Measurements from ENCODE around the gene GGT7.

Gene GGT7, protein sequence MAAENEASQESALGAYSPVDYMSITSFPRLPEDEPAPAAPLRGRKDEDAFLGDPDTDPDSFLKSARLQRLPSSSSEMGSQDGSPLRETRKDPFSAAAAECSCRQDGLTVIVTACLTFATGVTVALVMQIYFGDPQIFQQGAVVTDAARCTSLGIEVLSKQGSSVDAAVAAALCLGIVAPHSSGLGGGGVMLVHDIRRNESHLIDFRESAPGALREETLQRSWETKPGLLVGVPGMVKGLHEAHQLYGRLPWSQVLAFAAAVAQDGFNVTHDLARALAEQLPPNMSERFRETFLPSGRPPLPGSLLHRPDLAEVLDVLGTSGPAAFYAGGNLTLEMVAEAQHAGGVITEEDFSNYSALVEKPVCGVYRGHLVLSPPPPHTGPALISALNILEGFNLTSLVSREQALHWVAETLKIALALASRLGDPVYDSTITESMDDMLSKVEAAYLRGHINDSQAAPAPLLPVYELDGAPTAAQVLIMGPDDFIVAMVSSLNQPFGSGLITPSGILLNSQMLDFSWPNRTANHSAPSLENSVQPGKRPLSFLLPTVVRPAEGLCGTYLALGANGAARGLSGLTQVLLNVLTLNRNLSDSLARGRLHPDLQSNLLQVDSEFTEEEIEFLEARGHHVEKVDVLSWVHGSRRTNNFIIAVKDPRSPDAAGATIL

GRCh38 chr20:34872622-34873224, at the start of gene GGT7:
GGT7 (minus strand) TSS chr20:34872856; CDS start chr20:34872815, 41 bp downstream.
- H3K4me1 ChIP-seq (ENCODE audit: control insufficient read depth, insufficient read depth, low read length): peaks cover 3% of the 10 kb centered on the region; the same call in 1 of the 2 replicates
- H3K4me3 ChIP-seq (ENCODE audit: low read depth, low read length): peak within 1 kb of the TSS; percentile 60
- POLR2A ChIA-PET: interaction anchor here (1.0 kb wide), 2 partner anchors 83 to 392 kb away, joined by 4 to 5 read pairs; partner anchors contain the start of genes GSS and MYH7B
- CTCF ChIA-PET: interaction anchor here (0.6 to 4.4 kb wide), 16 partner anchors 19 to 361 kb away, joined by 3 to 40 read pairs (median 3); partner anchors contain the start of genes GSS, MYH7B and TRPC4AP
- peaks cover 0 to 11% of the 10 kb centered on the region in 2 experiments; a peak in 1 of 3 replicates for H3K36me3 ChIP-seq (ENCODE audit: control insufficient read depth in 2 of 2, insufficient read depth in 1 of 2, low read length in 2 of 2)
- peak within 1 kb of the TSS; percentile 35; the same call in 1 of the 2 replicates for H3K27ac ChIP-seq (ENCODE audit: extremely low read depth, low read depth, low read length)
- no peaks in the 10 kb centered on the region for H3K9me3 ChIP-seq (ENCODE audit: control insufficient read depth, insufficient read depth, low read depth, low read length)
- TF ChIP-seq ZNF366 (tag by site-specific recombination; conservative IDR thresholded peaks at IDR 0.05) (peak; percentile 36; the same call in 1 of the 2 replicates), SETDB1 (IDR thresholded peaks at IDR 0.05; ENCODE audit: insufficient read length, low read length) (no peak), ZNF248 (tag by site-specific recombination; IDR thresholded peaks at IDR 0.05) (no peak), GLIS2 (tag by site-specific recombination; IDR thresholded peaks at IDR 0.05) (peak; percentile 93), EGR2 (tag by site-specific recombination; IDR thresholded peaks at IDR 0.05; ENCODE audit: low read depth) (peak; percentile 83), ZNF335 (tag by site-specific recombination; conservative IDR thresholded peaks at IDR 0.05) (peak; percentile 86), ZBTB17 (tag by site-specific recombination; IDR thresholded peaks at IDR 0.05) (peak; percentile 64), YY2 (tag by site-specific recombination; IDR thresholded peaks at IDR 0.05) (peak; percentile 78), ZNF629 (tag by site-specific recombination; IDR thresholded peaks at IDR 0.05) (0 out of 2 replicates have a peak, but pooled peaks have one; percentile 24), YY1 (tag by site-specific recombination; IDR thresholded peaks at IDR 0.05) (peak; percentile 61; the same call in 1 of the 2 replicates), ZBTB11 (tag by site-specific recombination; conservative IDR thresholded peaks at IDR 0.05; ENCODE audit: low read depth) (peak; percentile 53), ZNF404 (tag by site-specific recombination; IDR thresholded peaks at IDR 0.05) (no peak), ZNF223 (tag by site-specific recombination; IDR thresholded peaks at IDR 0.05) (no peak), PBX3 (CRISPR knock-in tag; IDR thresholded peaks at IDR 0.05) (peak; percentile 51; the same call in 1 of the 2 replicates), ZNF394 (tag by site-specific recombination; IDR thresholded peaks at IDR 0.05; ENCODE audit: borderline replicate concordance) (0 out of 2 replicates have a peak, but pooled peaks have one; percentile 19), KLF8 (tag by site-specific recombination; IDR thresholded peaks at IDR 0.05) (peak; percentile 88; the same call in 1 of the 2 replicates), ZNF529 (tag by site-specific recombination; IDR thresholded peaks at IDR 0.05; ENCODE audit: insufficient replicate concordance) (no peak), ZNF600 (tag by site-specific recombination; IDR thresholded peaks at IDR 0.05) (0 out of 2 replicates have a peak, but pooled peaks have one; percentile 32), ZEB2 (tag by site-specific recombination; IDR thresholded peaks at IDR 0.05) (peak; percentile 66; the same call in 1 of the 2 replicates)
- TF ChIP-seq, protein P1, sequence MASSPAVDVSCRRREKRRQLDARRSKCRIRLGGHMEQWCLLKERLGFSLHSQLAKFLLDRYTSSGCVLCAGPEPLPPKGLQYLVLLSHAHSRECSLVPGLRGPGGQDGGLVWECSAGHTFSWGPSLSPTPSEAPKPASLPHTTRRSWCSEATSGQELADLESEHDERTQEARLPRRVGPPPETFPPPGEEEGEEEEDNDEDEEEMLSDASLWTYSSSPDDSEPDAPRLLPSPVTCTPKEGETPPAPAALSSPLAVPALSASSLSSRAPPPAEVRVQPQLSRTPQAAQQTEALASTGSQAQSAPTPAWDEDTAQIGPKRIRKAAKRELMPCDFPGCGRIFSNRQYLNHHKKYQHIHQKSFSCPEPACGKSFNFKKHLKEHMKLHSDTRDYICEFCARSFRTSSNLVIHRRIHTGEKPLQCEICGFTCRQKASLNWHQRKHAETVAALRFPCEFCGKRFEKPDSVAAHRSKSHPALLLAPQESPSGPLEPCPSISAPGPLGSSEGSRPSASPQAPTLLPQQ (tag by site-specific recombination; IDR thresholded peaks at IDR 0.05): peak; percentile 73; the same call in 1 of the 2 replicates
- TF ChIP-seq, protein P2, sequence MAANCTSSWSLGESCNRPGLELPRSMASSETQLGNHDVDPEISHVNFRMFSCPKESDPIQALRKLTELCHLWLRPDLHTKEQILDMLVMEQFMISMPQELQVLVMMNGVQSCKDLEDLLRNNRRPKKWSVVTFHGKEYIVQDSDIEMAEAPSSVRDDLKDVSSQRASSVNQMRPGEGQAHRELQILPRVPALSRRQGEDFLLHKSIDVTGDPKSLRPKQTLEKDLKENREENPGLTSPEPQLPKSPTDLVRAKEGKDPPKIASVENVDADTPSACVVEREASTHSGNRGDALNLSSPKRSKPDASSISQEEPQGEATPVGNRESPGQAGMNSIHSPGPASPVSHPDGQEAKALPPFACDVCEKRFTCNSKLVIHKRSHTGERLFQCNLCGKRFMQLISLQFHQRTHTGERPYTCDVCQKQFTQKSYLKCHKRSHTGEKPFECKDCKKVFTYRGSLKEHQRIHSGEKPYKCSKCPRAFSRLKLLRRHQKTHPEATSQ (tag by site-specific recombination; IDR thresholded peaks at IDR 0.05): 0 out of 2 replicates have a peak, but pooled peaks have one; percentile 27
- TF ChIP-seq, protein P3, sequence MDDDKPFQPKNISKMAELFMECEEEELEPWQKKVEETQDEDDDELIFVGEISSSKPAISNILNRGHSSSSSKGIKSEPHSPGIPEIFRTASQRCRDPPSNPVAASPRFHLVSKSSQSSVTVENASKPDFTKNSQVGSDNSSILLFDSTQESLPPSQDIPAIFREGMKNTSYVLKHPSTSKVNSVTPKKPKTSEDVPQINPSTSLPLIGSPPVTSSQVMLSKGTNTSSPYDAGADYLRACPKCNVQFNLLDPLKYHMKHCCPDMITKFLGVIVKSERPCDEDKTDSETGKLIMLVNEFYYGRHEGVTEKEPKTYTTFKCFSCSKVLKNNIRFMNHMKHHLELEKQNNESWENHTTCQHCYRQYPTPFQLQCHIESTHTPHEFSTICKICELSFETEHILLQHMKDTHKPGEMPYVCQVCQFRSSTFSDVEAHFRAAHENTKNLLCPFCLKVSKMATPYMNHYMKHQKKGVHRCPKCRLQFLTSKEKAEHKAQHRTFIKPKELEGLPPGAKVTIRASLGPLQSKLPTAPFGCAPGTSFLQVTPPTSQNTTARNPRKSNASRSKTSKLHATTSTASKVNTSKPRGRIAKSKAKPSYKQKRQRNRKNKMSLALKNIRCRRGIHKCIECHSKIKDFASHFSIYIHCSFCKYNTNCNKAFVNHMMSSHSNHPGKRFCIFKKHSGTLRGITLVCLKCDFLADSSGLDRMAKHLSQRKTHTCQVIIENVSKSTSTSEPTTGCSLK (tag by site-specific recombination; IDR thresholded peaks at IDR 0.05): no peak

Data from HEK293 (cell line).